ENCODE measurements around the gene GFOD2.

GRCh38 chr16:67675999-67676398 is 43.1 kb downstream of the GFOD2 start:
- TF ChIP-seq EZH2 (IDR thresholded peaks at IDR 0.05; ENCODE audit: insufficient read depth, poor library complexity, severe bottlenecking) (no peak), EZH2phosphoT487 (IDR thresholded peaks at IDR 0.05; ENCODE audit: insufficient read depth, low read depth) (no peak)
